K562 (cell line): Measurements from ENCODE around the gene SLC25A42. TPM values are rescaled to one million over a fixed set of nuclear protein-coding genes. Genes with fewer than 3 reads are reported as not detected.
A peak's percentile ranks its signal among the peaks of the same experiment; 100 is the strongest.

ENCODE experiments used
- ATAC-seq: fragments of 200-7000 bp; cut with Tn5 transposase; 3 replicates; pipeline ENCODE4 v1.9.1; 2020; ENCODE audit warnings: moderate library complexity
- BruUV-seq: library from RNA; stranded (reverse); fragments of 400-500 nt; replicated peaks from 2 replicates; lab custom pipeline; 2021; lab: Mats Ljungman, UMichigan
- CTCF ChIA-PET: fragments of 300-600 bp; formaldehyde crosslinking; extraction: SDS; loops from one replicate; lab custom pipeline; 2021; ENCODE audit warnings: low intra/inter-chr PET ratio; lab: Yijun Ruan, JAX
- POLR2A ChIA-PET: fragments of 300-600, 350-650 bp; sonication (Branson Sonifier 250); formaldehyde crosslinking; extraction: SDS; loops from one replicate; lab custom pipeline; 2021; ENCODE audit warnings: antibody characterized with exemption, inconsistent platforms; lab: Yijun Ruan, JAX
- DNase-seq, 4 experiments: peaks; one replicate each; pipeline versions ENCODE4 v3.0.0 to v3.0.0-alpha.2; 2011 to 2018; ENCODE audit warnings: low spot score in 3 of 4, mixed read lengths in 3 of 4; ENCODE audit errors: extremely low read depth in 1 of 4
- FAIRE-seq: peaks from 2 replicates; lab custom pipeline; 2011; peaks lifted over from hg19 to GRCh38; lab: Jason Lieb, UNC
- H2AFZ ChIP-seq: 2 replicates; pipeline ENCODE4 v1.6.0; 2011; ENCODE audit warnings: low read depth, low read length, control low read depth, inconsistent platforms
- H3K27ac ChIP-seq: fragments of 200-600 bp; 3 replicates; pipeline ENCODE4 v1.8.0; 2011; ENCODE audit warnings: low read depth, mild to moderate bottlenecking, control low read depth, inconsistent platforms, low read length, moderate library complexity, mixed read lengths; ENCODE audit errors: extremely low read depth
- H3K27me3 ChIP-seq, 2 experiments: fragments of 300-600 bp in 1 of 2; 2 replicates in 1 of 2; 3 replicates in 1 of 2; pipeline versions ENCODE4 v1.6.0 to v1.8.0; 2011; ENCODE audit warnings: inconsistent platforms in 2 of 2, low read length in 2 of 2, mild to moderate bottlenecking in 1 of 2, mixed read lengths in 1 of 2, moderate library complexity in 1 of 2; ENCODE audit not compliant: control insufficient read depth in 2 of 2, insufficient read depth in 2 of 2
- H3K36me3 ChIP-seq: fragments of 300-600 bp; 3 replicates; pipeline ENCODE4 v1.8.0; 2011; ENCODE audit warnings: mild to moderate bottlenecking, low read length, inconsistent platforms; ENCODE audit not compliant: control insufficient read depth, insufficient read depth
- H3K4me1 ChIP-seq, 2 experiments: fragments of 200-600 bp in 1 of 2; replicated peaks in 1 of 2; 2 replicates in 1 of 2; 3 replicates in 1 of 2; pipeline versions ENCODE4 v1.5.1 to v1.8.0; 2011; ENCODE audit warnings: inconsistent platforms in 2 of 2, low read length in 2 of 2, mild to moderate bottlenecking in 1 of 2, mixed read lengths in 1 of 2, moderate library complexity in 1 of 2; ENCODE audit not compliant: control insufficient read depth in 2 of 2, insufficient read depth in 2 of 2
- H3K4me2 ChIP-seq: 2 replicates; pipeline ENCODE4 v1.6.1; 2011; ENCODE audit warnings: low read length, control low read depth, inconsistent platforms, mixed read lengths; ENCODE audit not compliant: insufficient read depth
- H3K4me3 ChIP-seq: fragments of 200-600 bp; sonication (generic), shearing (Covaris generic); 2 replicates; pipeline ENCODE4 v1.5.1; 2016; ENCODE audit warnings: control low read depth, inconsistent platforms
- H3K79me2 ChIP-seq: fragments of 200-600 bp; 3 replicates; pipeline ENCODE4 v1.8.0; 2011; ENCODE audit warnings: low read length, inconsistent platforms; ENCODE audit not compliant: control insufficient read depth, insufficient read depth
- H3K9ac ChIP-seq, 2 experiments: 2 replicates each; pipeline versions ENCODE4 v1.6.0 to v1.6.1; 2011; ENCODE audit warnings: low read depth in 2 of 2, low read length in 2 of 2, control low read depth in 1 of 2, inconsistent platforms in 1 of 2, mild to moderate bottlenecking in 1 of 2, mixed read lengths in 1 of 2; ENCODE audit not compliant: insufficient read depth in 1 of 2
- H3K9me1 ChIP-seq: one replicate; pipeline ENCODE4 v1.6.0; 2011; ENCODE audit warnings: inconsistent platforms, mild to moderate bottlenecking, low read length, moderate library complexity; ENCODE audit not compliant: control insufficient read depth, insufficient read depth
- H3K9me3 ChIP-seq: replicated peaks from 2 replicates; pipeline ENCODE4 v1.5.1; 2011; ENCODE audit warnings: low read depth, low read length, inconsistent platforms; ENCODE audit not compliant: control insufficient read depth, insufficient read depth
- H4K20me1 ChIP-seq: replicated peaks from 2 replicates; pipeline ENCODE4 v1.6.1; 2011; ENCODE audit warnings: low read length, inconsistent platforms, mixed read lengths; ENCODE audit not compliant: control insufficient read depth, insufficient read depth
- CHAMP1 ChIP-seq: fragments of 450-650 bp; IDR thresholded peaks from 2 replicates; pipeline ENCODE4 v1.6.1; 2016; ENCODE audit warnings: mild to moderate bottlenecking
- ETS2 ChIP-seq: IDR thresholded peaks from 2 replicates; pipeline ENCODE4 v1.6.1; 2016; ENCODE audit warnings: borderline replicate concordance, missing genetic modification characterization, mild to moderate bottlenecking, moderate library complexity, missing compliant biosample characterization; ENCODE audit not compliant: poor library complexity, severe bottlenecking
- GTF2A2 ChIP-seq: IDR thresholded peaks from 2 replicates; pipeline ENCODE4 v1.6.1; 2016; ENCODE audit warnings: mild to moderate bottlenecking, missing genetic modification characterization, missing compliant biosample characterization
- HBP1 ChIP-seq: fragments of 450-650 bp; formaldehyde crosslinking; IDR thresholded peaks from 2 replicates; pipeline ENCODE4 v1.4.0; 2022; ENCODE audit warnings: missing genetic modification characterization
- HOXB6 ChIP-seq: fragments of 250-450 bp; sonication (Bioruptor Pico); IDR thresholded peaks from 2 replicates; pipeline ENCODE4 v1.5.1; 2022; ENCODE audit warnings: mild to moderate bottlenecking, borderline replicate concordance
- KAT2B ChIP-seq: IDR thresholded peaks from one replicate; pipeline ENCODE4 v1.6.1; 2012; ENCODE audit warnings: low read depth, mild to moderate bottlenecking, control low read depth, inconsistent platforms, low read length, moderate library complexity
- KLF1 ChIP-seq: fragments of 450-650 bp; IDR thresholded peaks from 2 replicates; pipeline ENCODE4 v1.6.1; 2016; ENCODE audit warnings: missing genetic modification characterization, missing compliant biosample characterization
- NONO ChIP-seq, 2 experiments: fragments of 200-400 bp in 1 of 2; fragments of 450-650 bp in 1 of 2; formaldehyde crosslinking in 1 of 2; IDR thresholded peaks; 2 replicates each; pipeline ENCODE4 v1.6.1; 2017; ENCODE audit warnings: low read depth in 2 of 2, mild to moderate bottlenecking in 2 of 2, moderate library complexity in 2 of 2, low read length in 1 of 2
- RFX7 ChIP-seq: fragments of 250-450 bp; sonication (Bioruptor Pico); IDR thresholded peaks from 2 replicates; pipeline ENCODE4 v1.5.1; 2021; ENCODE audit warnings: mild to moderate bottlenecking
- TGIF2 ChIP-seq: sonication (generic); formaldehyde crosslinking; IDR thresholded peaks from 2 replicates; pipeline ENCODE4 v1.8.1; 2022; ENCODE audit warnings: mild to moderate bottlenecking, missing genetic modification reagents, moderate library complexity
- TSC22D4 ChIP-seq: fragments of 450-650 bp; IDR thresholded peaks from 2 replicates; pipeline ENCODE4 v1.6.1; 2016; ENCODE audit warnings: missing genetic modification characterization, missing biosample characterization, control low read depth
- XRCC5 ChIP-seq: fragments of 200-400 bp; formaldehyde crosslinking; IDR thresholded peaks from 2 replicates; pipeline ENCODE4 v1.6.1; 2017; ENCODE audit warnings: low read depth, mild to moderate bottlenecking, low read length
- ZNF384 ChIP-seq: IDR thresholded peaks from 2 replicates; pipeline ENCODE4 v1.6.1; 2012; ENCODE audit warnings: low read depth, low read length, improper control_type of control experiment
- ZNF436 ChIP-seq: fragments of 250-450, 450-650 bp; sonication (Bioruptor Pico); formaldehyde crosslinking; IDR thresholded peaks from 2 replicates; pipeline ENCODE4 v1.7.0; 2020; ENCODE audit warnings: mild to moderate bottlenecking
- ZNF512 ChIP-seq: IDR thresholded peaks from 2 replicates; pipeline ENCODE4 v1.6.1; 2016; ENCODE audit warnings: missing genetic modification characterization, missing compliant biosample characterization
- ZNF76 ChIP-seq: fragments of 250-450 bp; sonication (Bioruptor Pico); IDR thresholded peaks from 2 replicates; pipeline ENCODE4 v1.4.0; 2020; ENCODE audit warnings: mild to moderate bottlenecking, moderate library complexity, borderline replicate concordance
- WGBS: fragments of 100-300 bp; shearing (Covaris generic); methylation state at CpG from one replicate; pipeline ENCODE4 v1.1.6; 2016; ENCODE audit warnings: low coverage, mixed read lengths; ENCODE audit not compliant: insufficient coverage; ENCODE audit errors: missing lambda C conversion rate; 5-methylcytosine and 5-hydroxymethylcytosine counted together
- in situ Hi-C: fragments of 300-500 bp; cut with MboI; formaldehyde crosslinking; loops from 4 replicates; pipeline ENCODE4 v1.15.0; 2018; ENCODE audit warnings: inconsistent platforms, mixed read lengths
- intact Hi-C: fragments of 100-400 bp; cut with micrococcal nuclease; formaldehyde crosslinking; loops from 2 replicates; pipeline ENCODE4 v1.14.2; 2022
- polyA plus RNA-seq, 8 experiments: library from polyadenylated mRNA; depleted of rRNA in 4 of 8; stranded (reverse) in 5 of 8; unstranded in 3 of 8; fragments of >200 nt; fragmentation: Nextera tagmentation in 2 of 8; fragmentation: Illumina TruSeq in 1 of 8; extraction: Ambion mirVana in 2 of 8; extraction: Trizol in 1 of 8; gene quantifications; 2 replicates each; pipeline versions ENCODE4 v1.2.1 to v1.2.3, GENCODE V29; 2011 to 2014; ENCODE audit warnings: inconsistent platforms in 1 of 8, missing spikeins in 1 of 8
- total RNA-seq, 7 experiments: library from RNA; depleted of rRNA in 6 of 7; stranded (reverse); fragments of >200 nt in 6 of 7; fragmentation: Illumina TruSeq in 2 of 7; extraction: Trizol in 2 of 7; gene quantifications; 2 replicates each; pipeline versions ENCODE4 v1.2.1 to v1.2.3, GENCODE V29; 2011 to 2021; ENCODE audit warnings: low replicate concordance in 1 of 7

Gene SLC25A42
- total and polyA plus RNA-seq, 9 of the 15 experiments (the other 6 are each of a cell fraction or from before 2014, with no cell fraction given): 0.59 to 32.2 (median 14.1) TPM

- peaks cover 10% of the 10 kb centered on the region for H3K79me2 ChIP-seq
- WGBS: 89% methylated on average over 19 of the region's 25 CpGs
- TF ChIP-seq NONO (IDR thresholded peaks at IDR 0.05; ENCODE audit: low read depth in 2 of 2, low read length in 1 of 2) (no peak), CHAMP1 (no peak), ZNF436 (CRISPR knock-in tag) (no peak), RFX7 (CRISPR knock-in tag) (no peak), ZNF512 (no peak), ZNF384 (no peak), ETS2 (tag) (no peak), TSC22D4 (tag) (no peak), HOXB6 (no peak), TGIF2 (CRISPR knock-in tag) (no peak), KAT2B (no peak), ZNF76 (CRISPR knock-in tag) (no peak), HBP1 (CRISPR knock-in tag) (no peak), XRCC5 (0 out of 2 replicates have a peak, but pooled peaks have one; percentile 36), KLF1 (tag) (no peak), GTF2A2 (tag) (no peak)
Observed at GRCh38 chr19:19053508-19054314, 10.1 kb upstream of the SLC25A42 start.

More at GRCh38 chr19:19053508-19054314, 10.1 kb upstream of the SLC25A42 start:
- peak; percentile 72 to 83 (median 76) for DNase-seq
- H2AFZ ChIP-seq: no peak overlapping the region
- no peak overlapping the region; a peak in 1 of 4 replicates for H3K9ac ChIP-seq
- H3K36me3 ChIP-seq: peaks cover 90% of the 10 kb centered on the region
- H3K9me1 ChIP-seq: peaks cover 4% of the 10 kb centered on the region
- no peak overlapping the region for H3K4me3 ChIP-seq
- 0 out of 2 replicates have a peak, but pooled peaks cover 4% of the 10 kb centered on the region for H4K20me1 ChIP-seq
- ATAC-seq: peak; percentile 86
- CTCF ChIA-PET: interaction anchor here (0.7 to 3.0 kb wide), 5 partner anchors 59 to 172 kb away, joined by 4 to 20 read pairs (median 9); partner anchors contain the start of gene TMEM161A
- H3K27me3 ChIP-seq: no peaks in the 10 kb centered on the region
- POLR2A ChIA-PET: interaction anchor here (0.6 to 1.5 kb wide), 5 partner anchors 14 to 1833 kb away, joined by 3 to 4 read pairs (median 3); no protein-coding TSS in a partner anchor
- H3K4me2 ChIP-seq: no peak overlapping the region
- H3K4me1 ChIP-seq: peaks cover 4 to 51% of the 10 kb centered on the region in 2 experiments; a peak in 4 of 5 replicates
- H3K27ac ChIP-seq: no peak overlapping the region
- no TSS peak for BruUV-seq
- intact Hi-C loops (loop anchor here (1.0 to 10.0 kb wide), 3 partner anchors 59 to 271 kb away; partner anchors contain the start of genes MAU2 and SUGP1), in situ Hi-C loops (no loop called here)
- FAIRE-seq: peak; percentile 76
- no peaks in the 10 kb centered on the region for H3K9me3 ChIP-seq
